ENCODE measurements around the gene TGFB1.
"Not testable (repeated sequence)": the region's sequence is repeated elsewhere in the genome, so short reads cannot be mapped to it uniquely, and the experiment has no call there.

TGFB1 gene

GRCh38 chr19:41369769-41370168 lies 16.0 kb upstream of the TGFB1 start:
- DNase-seq (ENCODE audit: low read depth) = no peak

GRCh38 chr19:41367848-41368301 lies 14.2 kb upstream of the TGFB1 start:
- peak; percentile 84 for DNase-seq (ENCODE audit: low read depth)

GRCh38 chr19:41366089-41366488 lies 12.4 kb upstream of the TGFB1 start:
- DNase-seq (ENCODE audit: low read depth) = no peak

GRCh38 chr19:41364524-41365391 lies 11.0 kb upstream of the TGFB1 start:
- no peak for DNase-seq (ENCODE audit: low read depth)

GRCh38 chr19:41363753-41364523 lies 10.2 kb upstream of the TGFB1 start, which contains the start of gene B9D2:
Gene B9D2, minus strand, starts transcription at chr19:41364149. Its CDS starts 630 bp downstream, at chr19:41363519.
- peak; percentile 92 for DNase-seq (ENCODE audit: low read depth)

- DNase-seq (ENCODE audit: low read depth) = no peak
These were observed 9.6 kb upstream of the TGFB1 start for GRCh38 chr19:41363371-41363752.

GRCh38 chr19:41362143-41362847 lies 8.6 kb upstream of the TGFB1 start:
- no peak for DNase-seq (ENCODE audit: low read depth)

- DNase-seq (ENCODE audit: low read depth) = no peak
These were observed 6.0 kb upstream of the TGFB1 start for GRCh38 chr19:41359741-41360140.

- no peak for DNase-seq (ENCODE audit: low read depth)
These were observed 4.0 kb upstream of the TGFB1 start for GRCh38 chr19:41357746-41358145.

- no peak for DNase-seq (ENCODE audit: low read depth)
These were observed 3.4 kb upstream of the TGFB1 start for GRCh38 chr19:41356984-41357739.

GRCh38 chr19:41355802-41356201 lies 2.1 kb upstream of the TGFB1 start:
- no peak for DNase-seq (ENCODE audit: low read depth)

- DNase-seq (ENCODE audit: low read depth) = no peak
These were observed 1.3 kb upstream of the TGFB1 start for GRCh38 chr19:41355035-41355434.

- no peak for DNase-seq (ENCODE audit: low read depth)
These were observed 726 bp upstream of the TGFB1 start for GRCh38 chr19:41354343-41354953.

GRCh38 chr19:41352609-41353465 lies 885 bp downstream of the TGFB1 start:
- DNase-seq (ENCODE audit: low read depth) = no peak

- no peak for DNase-seq (ENCODE audit: low read depth)
These were observed 1.5 kb downstream of the TGFB1 start for GRCh38 chr19:41352279-41352608.

GRCh38 chr19:41351339-41352245 lies 2.1 kb downstream of the TGFB1 start:
- DNase-seq (ENCODE audit: low read depth) = no peak

- no peak for DNase-seq (ENCODE audit: low read depth)
These were observed 2.9 kb downstream of the TGFB1 start for GRCh38 chr19:41350735-41351338.

- not testable (repeated sequence) for DNase-seq (ENCODE audit: low read depth)
These were observed 6.8 kb downstream of the TGFB1 start for GRCh38 chr19:41346916-41347315.

- DNase-seq (ENCODE audit: low read depth) = no peak
These were observed 9.6 kb downstream of the TGFB1 start for GRCh38 chr19:41344162-41344561.

Data from non-pigmented ciliary epithelial cell (primary cell).